ENCODE data around the gene DYNLT2.

- TF ChIP-seq EZH2 (IDR thresholded peaks at IDR 0.05; ENCODE audit: insufficient read depth, poor library complexity, severe bottlenecking) = no peak
- TF ChIP-seq EZH2phosphoT487 (IDR thresholded peaks at IDR 0.05; ENCODE audit: insufficient read depth, low read depth) = no peak
Observed at GRCh38 chr6:169714178-169714577, 37.2 kb downstream of the DYNLT2 start.

Measured in GM23248 (cell line).